ENCODE results near the gene SLC25A33.
"Not testable (repeated sequence)": the region's sequence is repeated elsewhere in the genome, so short reads cannot be mapped to it uniquely, and the experiment has no call there.

Gene SLC25A33

GRCh38 chr1:9539829-9540550 lies 725 bp downstream of the SLC25A33 start:
- peak; percentile 67 for DNase-seq

GRCh38 chr1:9542430-9542829 lies 3.2 kb downstream of the SLC25A33 start:
- DNase-seq: no peak

- DNase-seq: no peak
Measured at GRCh38 chr1:9544926-9545325, 5.7 kb downstream of the SLC25A33 start.

DNA sequence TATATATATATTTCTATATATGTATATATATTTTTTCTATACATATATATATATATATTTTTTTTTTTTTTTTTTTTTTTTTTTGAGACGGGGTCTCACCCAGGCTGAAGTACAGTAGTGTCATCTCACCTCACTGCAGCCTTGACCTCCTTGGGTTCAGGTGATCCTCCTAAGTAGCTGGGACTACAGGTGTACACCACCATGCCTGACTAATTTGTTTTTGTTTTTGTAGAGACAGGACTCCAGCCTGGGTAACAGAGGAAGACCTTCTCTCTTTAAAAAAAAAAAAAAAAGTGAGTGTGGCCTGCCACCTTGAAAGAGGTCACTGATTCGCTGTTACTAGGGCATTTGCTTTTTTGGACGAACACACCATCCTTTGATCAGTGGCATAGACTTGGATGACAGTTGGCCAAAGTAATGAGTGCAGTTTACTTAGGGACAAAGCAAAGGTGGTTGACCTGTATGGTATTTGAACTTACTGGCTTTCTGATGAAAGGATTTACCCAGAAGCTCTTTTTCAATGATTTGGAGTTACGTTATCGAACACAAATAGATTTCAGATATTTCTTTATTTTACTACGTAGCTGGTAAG lies 10.8 kb downstream of the SLC25A33 start:
- DNase-seq: no peak

DNA sequence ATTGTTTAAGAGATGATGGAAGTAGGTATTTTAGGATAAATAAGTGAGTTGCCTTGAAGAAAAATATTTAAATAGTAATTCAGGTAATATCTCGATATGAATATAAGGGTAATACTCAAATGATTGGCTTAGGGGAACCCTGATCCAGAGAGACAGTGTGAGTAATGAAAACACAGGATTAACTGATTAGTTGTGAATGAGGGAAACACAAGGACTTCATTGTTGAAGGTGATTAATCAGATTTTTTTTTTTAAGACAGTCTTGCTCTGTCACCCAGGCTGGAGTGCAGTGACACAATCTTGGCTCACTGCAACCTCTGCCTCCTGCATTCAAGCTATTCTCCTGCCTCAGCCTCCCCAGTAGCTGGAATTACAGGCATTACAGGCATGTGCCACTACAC lies 12.7 kb downstream of the SLC25A33 start:
- DNase-seq: no peak

GRCh38 chr1:9553736-9554144 lies 14.5 kb downstream of the SLC25A33 start:
- DNase-seq: no peak

DNA sequence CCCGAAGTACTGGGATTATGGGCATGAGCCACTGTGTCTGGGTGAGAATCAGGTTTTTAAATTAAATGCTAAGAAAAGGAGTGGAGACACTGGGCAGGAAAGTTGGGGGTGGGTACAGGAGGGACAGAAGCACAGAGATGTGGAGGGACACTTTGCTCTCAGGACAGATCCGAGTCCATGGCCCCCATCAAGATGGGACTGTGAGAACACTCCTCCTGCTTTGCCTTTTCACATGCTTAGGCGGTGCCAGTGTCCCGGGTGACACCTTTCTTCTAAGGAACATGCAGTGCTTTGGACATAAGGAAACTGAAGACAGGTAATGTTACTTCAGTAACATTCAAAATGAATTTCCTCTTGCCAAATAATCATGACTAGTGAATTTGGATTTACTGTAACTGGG lies 16.7 kb downstream of the SLC25A33 start:
- no peak for DNase-seq

DNA sequence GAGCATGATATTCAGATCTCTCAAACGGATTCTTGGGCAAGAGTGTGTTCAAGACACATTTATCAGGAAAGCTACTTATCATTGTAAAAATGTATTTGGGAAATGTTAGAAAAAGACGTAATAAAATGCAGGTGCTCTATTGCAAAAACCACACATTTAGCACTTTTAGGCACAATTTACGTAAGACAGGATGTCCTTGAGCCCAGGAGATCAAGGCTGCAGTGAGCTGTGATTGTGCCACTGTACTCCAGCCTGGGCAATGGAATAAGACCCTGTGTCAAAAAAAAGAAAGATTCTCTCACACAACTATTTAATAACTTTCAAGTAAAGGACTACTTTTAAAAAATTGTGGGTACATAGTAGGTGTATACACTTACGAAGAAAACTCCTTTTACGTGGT lies 18.4 kb downstream of the SLC25A33 start:
- no peak for DNase-seq

GRCh38 chr1:9558271-9558945 lies 19.1 kb downstream of the SLC25A33 start:
- no peak for DNase-seq

GRCh38 chr1:9558946-9559545 lies 19.8 kb downstream of the SLC25A33 start:
- DNase-seq: no peak

- DNase-seq: no peak
Measured at GRCh38 chr1:9559673-9560072, 20.4 kb downstream of the SLC25A33 start.

DNA sequence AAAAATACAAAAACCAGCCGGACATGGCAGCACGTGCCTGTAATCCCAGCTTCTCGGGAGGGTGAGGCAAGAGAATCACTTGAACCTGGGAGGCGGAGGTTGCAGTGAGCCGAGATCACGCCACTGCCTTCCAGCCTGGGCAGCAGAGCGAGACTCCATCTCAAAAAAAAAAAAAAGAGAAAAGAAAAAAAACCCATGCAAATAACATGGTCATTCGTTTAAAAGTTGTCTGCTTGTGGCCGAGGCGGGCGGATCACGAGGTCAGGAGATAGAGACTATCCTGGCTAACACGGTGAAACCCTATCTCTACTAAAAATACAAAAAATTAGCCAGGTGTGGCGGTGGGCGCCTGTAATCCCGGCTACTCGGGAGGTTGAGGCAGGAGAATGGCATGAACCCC lies 20.8 kb downstream of the SLC25A33 start:
- DNase-seq: not testable (repeated sequence)

GRCh38 chr1:9561429-9561828 lies 22.2 kb downstream of the SLC25A33 start:
- peak; percentile 63 for DNase-seq

GRCh38 chr1:9569267-9569666 lies 30.0 kb downstream of the SLC25A33 start:
- DNase-seq: no peak

- DNase-seq: not testable (repeated sequence)
Measured at GRCh38 chr1:9570886-9571529, 31.7 kb downstream of the SLC25A33 start.

DNA sequence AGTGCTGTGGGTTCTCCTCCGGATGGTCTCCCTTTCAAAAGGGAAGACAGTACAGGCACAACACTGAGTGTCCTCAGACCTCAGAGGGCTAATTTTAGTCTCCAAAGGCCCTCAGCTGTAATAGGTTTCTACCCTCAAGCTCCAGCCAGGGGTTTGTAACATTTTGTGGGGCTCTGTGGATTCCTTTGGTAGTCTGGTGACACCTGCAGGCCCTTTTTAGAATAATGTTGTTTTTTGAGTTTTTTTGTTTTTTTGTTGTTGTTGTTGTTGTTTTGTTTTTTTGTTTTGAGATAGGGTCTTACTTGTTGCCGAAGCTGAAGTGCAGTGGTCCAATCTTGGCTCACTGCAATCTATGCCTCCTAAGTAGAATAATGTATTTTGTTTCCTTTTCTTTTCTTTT lies 34.5 kb downstream of the SLC25A33 start:
- DNase-seq: peak; percentile 20

- no peak for DNase-seq
Measured at GRCh38 chr1:9575486-9575885, 36.2 kb downstream of the SLC25A33 start.

DNA sequence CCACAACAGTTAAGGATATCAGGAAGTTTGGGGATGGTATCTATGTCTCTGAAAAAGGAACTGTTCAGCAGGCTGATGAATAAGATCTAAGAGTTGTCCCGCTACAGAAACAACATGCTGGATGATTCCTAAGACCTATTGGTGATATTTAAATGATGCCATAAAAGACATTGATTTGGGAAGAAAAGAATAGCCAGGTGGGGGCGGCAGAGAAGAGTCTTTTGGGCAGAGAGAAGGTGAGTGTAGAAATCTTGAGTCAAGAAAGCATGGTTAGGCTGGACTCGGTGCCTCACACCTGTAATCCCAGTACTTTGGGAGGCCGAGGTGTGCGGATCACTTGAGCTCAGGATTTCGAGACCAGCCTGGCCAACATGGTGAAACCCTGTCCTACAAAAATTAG lies 37.6 kb downstream of the SLC25A33 start:
- no peak for DNase-seq

- no peak for DNase-seq
Measured at GRCh38 chr1:9577423-9577822, 38.2 kb downstream of the SLC25A33 start.

DNA sequence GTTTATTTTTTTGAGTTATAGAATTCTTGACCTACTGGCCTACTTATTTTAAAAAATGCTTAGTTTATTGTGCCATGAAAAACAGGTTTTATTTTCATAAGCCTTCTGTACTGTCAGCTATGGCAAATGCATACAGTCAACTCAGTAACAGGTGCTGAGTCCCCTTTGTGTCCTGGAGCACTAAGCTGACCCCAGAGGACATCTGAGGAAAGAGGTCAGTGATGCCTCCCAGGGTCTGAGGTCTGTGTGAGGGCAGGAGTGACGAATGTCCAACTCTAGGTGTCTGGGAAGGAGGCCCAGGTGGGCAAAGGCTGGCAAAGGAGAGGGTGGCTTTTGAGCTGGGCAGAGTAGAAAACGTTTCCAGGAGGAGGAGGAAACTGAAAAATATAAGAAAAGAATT lies 41.7 kb downstream of the SLC25A33 start:
- no peak for DNase-seq

GRCh38 chr1:9586147-9586766 lies 47.0 kb downstream of the SLC25A33 start:
- no peak for DNase-seq

DNA sequence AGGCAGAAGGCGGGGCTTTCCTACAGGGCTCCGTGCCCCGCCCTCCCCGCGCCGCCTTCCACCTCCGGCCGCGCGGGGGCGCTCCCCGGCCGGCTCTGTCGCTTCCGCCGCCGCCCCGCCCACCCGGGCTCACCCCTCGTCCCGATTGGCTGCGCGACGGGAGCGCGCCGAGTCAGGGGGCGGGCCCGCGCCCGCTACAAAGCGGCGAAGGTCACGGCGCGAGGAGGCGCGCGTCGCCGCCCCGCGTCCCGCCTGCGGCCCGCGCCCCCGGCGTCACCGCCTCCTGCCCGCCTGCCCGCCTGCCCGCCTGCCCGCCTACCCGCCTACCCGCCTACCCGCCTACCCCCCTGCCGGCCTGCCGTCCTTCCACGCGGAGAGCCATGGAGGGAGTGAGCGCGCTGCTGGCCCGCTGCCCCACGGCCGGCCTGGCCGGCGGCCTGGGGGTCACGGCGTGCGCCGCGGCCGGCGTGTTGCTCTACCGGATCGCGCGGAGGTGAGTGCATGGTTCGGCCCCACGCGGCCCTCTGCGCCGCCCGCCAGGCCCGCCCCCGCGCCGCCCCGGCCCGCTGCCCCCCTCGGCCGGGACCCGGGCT lies 49.4 kb downstream of the SLC25A33 start, which contains the start of gene TMEM201:
Gene TMEM201, plus strand, starts transcription at position 361 of the 593 bp plus-strand sequence. Its CDS starts 20 bp downstream, at position 381.
- peak; percentile 95 for DNase-seq

Data from OCI-M1 (cell line).